ENCODE results near the gene OR1E2.
"Not testable (repeated sequence)": the region's sequence is repeated elsewhere in the genome, so short reads cannot be mapped to it uniquely, and the experiment has no call there.

Gene OR1E2

GRCh38 chr17:3440451-3440850 lies 6.8 kb upstream of the OR1E2 start:
- Histone ChIP-seq H3K27me3 (ENCODE audit: low read depth, low read length) (no peaks in the 10 kb centered on the region), H3K9me3 (ENCODE audit: insufficient read depth, low read length) (no peaks in the 10 kb centered on the region), H3K4me1 (ENCODE audit: low read length) (no peaks in the 10 kb centered on the region), H3K9ac (ENCODE audit: low read length) (no peak overlapping the region), H4K20me1 (ENCODE audit: insufficient read depth, low read length) (no peaks in the 10 kb centered on the region), H3K79me2 (ENCODE audit: low read length) (no peaks in the 10 kb centered on the region), H3K4me2 (ENCODE audit: low read length) (no peak overlapping the region), H3K27ac (ENCODE audit: low read length) (no peak overlapping the region), H3K36me3 (replicated peaks; ENCODE audit: low read depth, low read length) (no peaks in the 10 kb centered on the region), H2AFZ (ENCODE audit: low read depth, low read length) (no peak overlapping the region), H3K4me3 (ENCODE audit: low read length) (no peak overlapping the region)
- TF ChIP-seq, protein P1, sequence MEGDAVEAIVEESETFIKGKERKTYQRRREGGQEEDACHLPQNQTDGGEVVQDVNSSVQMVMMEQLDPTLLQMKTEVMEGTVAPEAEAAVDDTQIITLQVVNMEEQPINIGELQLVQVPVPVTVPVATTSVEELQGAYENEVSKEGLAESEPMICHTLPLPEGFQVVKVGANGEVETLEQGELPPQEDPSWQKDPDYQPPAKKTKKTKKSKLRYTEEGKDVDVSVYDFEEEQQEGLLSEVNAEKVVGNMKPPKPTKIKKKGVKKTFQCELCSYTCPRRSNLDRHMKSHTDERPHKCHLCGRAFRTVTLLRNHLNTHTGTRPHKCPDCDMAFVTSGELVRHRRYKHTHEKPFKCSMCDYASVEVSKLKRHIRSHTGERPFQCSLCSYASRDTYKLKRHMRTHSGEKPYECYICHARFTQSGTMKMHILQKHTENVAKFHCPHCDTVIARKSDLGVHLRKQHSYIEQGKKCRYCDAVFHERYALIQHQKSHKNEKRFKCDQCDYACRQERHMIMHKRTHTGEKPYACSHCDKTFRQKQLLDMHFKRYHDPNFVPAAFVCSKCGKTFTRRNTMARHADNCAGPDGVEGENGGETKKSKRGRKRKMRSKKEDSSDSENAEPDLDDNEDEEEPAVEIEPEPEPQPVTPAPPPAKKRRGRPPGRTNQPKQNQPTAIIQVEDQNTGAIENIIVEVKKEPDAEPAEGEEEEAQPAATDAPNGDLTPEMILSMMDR (IDR thresholded peaks at IDR 0.05; ENCODE audit: low read depth, low read length), result no peak
- no peak for TF ChIP-seq EZH2phosphoT487 (IDR thresholded peaks at IDR 0.05; ENCODE audit: low read depth)

DNA sequence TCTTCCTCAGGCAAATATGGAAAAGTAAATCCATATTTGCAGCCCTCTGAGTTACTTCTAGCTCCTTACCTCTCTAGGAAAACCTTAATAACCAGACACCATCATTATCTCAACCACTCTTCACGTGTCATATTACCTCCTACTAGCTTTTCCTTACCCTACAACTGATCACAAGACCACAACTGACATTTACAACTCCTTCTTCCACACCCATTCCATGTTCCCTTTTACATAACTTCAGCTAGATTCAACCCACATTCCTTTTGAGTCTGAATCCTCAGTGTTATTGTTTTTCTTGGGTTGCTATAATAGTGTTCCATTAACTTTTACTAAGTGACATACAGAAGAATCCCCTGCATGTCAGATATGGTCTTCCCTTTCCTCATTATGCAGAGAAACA lies 4.7 kb upstream of the OR1E2 start:
- TF ChIP-seq EZH2phosphoT487 (IDR thresholded peaks at IDR 0.05; ENCODE audit: low read depth), result no peak
- TF ChIP-seq, protein P1 (IDR thresholded peaks at IDR 0.05; ENCODE audit: low read depth, low read length), result no peak
- Histone ChIP-seq H3K4me1 (ENCODE audit: low read length) (no peaks in the 10 kb centered on the region), H3K27me3 (ENCODE audit: low read depth, low read length) (no peaks in the 10 kb centered on the region), H3K27ac (ENCODE audit: low read length) (no peak overlapping the region), H3K36me3 (replicated peaks; ENCODE audit: low read depth, low read length) (no peaks in the 10 kb centered on the region), H3K9me3 (ENCODE audit: insufficient read depth, low read length) (no peaks in the 10 kb centered on the region), H4K20me1 (ENCODE audit: insufficient read depth, low read length) (no peaks in the 10 kb centered on the region), H3K79me2 (ENCODE audit: low read length) (no peaks in the 10 kb centered on the region), H2AFZ (ENCODE audit: low read depth, low read length) (no peak overlapping the region), H3K4me3 (ENCODE audit: low read length) (no peak overlapping the region), H3K4me2 (ENCODE audit: low read length) (no peak overlapping the region), H3K9ac (ENCODE audit: low read length) (no peak overlapping the region)

- H2AFZ ChIP-seq (ENCODE audit: low read depth, low read length); H3K36me3 ChIP-seq (replicated peaks; ENCODE audit: low read depth, low read length); H3K4me3 ChIP-seq (ENCODE audit: low read length); H3K27ac ChIP-seq (ENCODE audit: low read length); H3K27me3 ChIP-seq (ENCODE audit: low read depth, low read length); H3K9ac ChIP-seq (ENCODE audit: low read length); H3K4me2 ChIP-seq (ENCODE audit: low read length); H3K79me2 ChIP-seq (ENCODE audit: low read length); H3K4me1 ChIP-seq (ENCODE audit: low read length); H4K20me1 ChIP-seq (ENCODE audit: insufficient read depth, low read length); H3K9me3 ChIP-seq (ENCODE audit: insufficient read depth, low read length): not testable (repeated sequence)
These were observed 426 bp downstream of the OR1E2 start for GRCh38 chr17:3433215-3433614.

DNA sequence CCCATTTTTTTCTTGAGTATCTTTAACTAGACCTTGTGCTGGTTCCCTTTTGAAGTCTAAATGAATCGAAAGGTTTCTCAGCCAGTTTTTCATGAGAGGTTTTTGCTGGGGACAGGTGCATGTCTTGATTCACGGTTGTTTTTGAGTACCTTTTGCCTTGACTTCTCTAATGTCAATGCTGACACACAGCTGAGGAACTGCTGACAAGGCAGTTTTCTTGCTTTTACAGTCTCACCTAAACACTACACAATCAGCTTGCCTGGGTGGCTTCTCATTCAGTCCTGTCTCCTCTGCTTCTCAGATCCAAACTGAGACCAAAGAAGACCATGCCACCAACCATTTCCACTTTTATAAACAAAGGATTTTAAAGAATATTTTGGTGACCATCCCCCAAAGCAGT lies 15.4 kb downstream of the OR1E2 start:
- Histone ChIP-seq H3K27me3 (ENCODE audit: low read depth, low read length) (no peaks in the 10 kb centered on the region), H3K4me1 (ENCODE audit: low read length) (no peaks in the 10 kb centered on the region), H2AFZ (ENCODE audit: low read depth, low read length) (no peak overlapping the region), H3K9me3 (ENCODE audit: insufficient read depth, low read length) (no peaks in the 10 kb centered on the region), H3K36me3 (replicated peaks; ENCODE audit: low read depth, low read length) (no peaks in the 10 kb centered on the region), H3K79me2 (ENCODE audit: low read length) (no peaks in the 10 kb centered on the region), H3K4me2 (ENCODE audit: low read length) (no peak overlapping the region), H3K9ac (ENCODE audit: low read length) (no peak overlapping the region), H4K20me1 (ENCODE audit: insufficient read depth, low read length) (no peaks in the 10 kb centered on the region), H3K4me3 (ENCODE audit: low read length) (no peak overlapping the region), H3K27ac (ENCODE audit: low read length) (no peak overlapping the region)
- TF ChIP-seq, protein P1 (IDR thresholded peaks at IDR 0.05; ENCODE audit: low read depth, low read length), result no peak
- TF ChIP-seq EZH2phosphoT487 (IDR thresholded peaks at IDR 0.05; ENCODE audit: low read depth), result no peak

DNA sequence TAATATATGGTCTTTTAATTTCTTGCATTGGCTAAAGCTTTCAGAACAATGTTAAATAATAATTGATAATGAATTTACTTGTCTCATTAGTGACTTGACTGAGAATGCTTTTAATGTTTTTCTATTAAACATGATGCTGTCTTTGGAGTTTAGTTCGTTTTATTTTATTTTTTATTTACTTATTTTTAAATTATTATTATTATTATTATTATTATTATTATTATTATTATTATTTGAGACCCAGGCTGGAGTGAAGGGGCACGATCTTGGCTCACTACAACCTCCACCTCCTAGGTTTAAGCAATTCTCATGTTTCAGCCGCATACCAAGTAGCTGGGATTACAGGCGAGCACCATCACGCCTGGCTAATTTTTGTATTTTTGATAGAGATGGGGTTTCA lies 18.0 kb downstream of the OR1E2 start:
- Histone ChIP-seq H3K4me3 (ENCODE audit: low read length) (no peak overlapping the region), H4K20me1 (ENCODE audit: insufficient read depth, low read length) (no peaks in the 10 kb centered on the region), H3K9ac (ENCODE audit: low read length) (no peak overlapping the region), H3K4me1 (ENCODE audit: low read length) (no peaks in the 10 kb centered on the region), H3K9me3 (ENCODE audit: insufficient read depth, low read length) (no peaks in the 10 kb centered on the region), H3K27me3 (ENCODE audit: low read depth, low read length) (no peaks in the 10 kb centered on the region), H3K36me3 (replicated peaks; ENCODE audit: low read depth, low read length) (no peaks in the 10 kb centered on the region), H2AFZ (ENCODE audit: low read depth, low read length) (no peak overlapping the region), H3K79me2 (ENCODE audit: low read length) (no peaks in the 10 kb centered on the region), H3K4me2 (ENCODE audit: low read length) (no peak overlapping the region), H3K27ac (ENCODE audit: low read length) (no peak overlapping the region)
- no peak for TF ChIP-seq EZH2phosphoT487 (IDR thresholded peaks at IDR 0.05; ENCODE audit: low read depth)
- TF ChIP-seq, protein P1 (IDR thresholded peaks at IDR 0.05; ENCODE audit: low read depth, low read length), result no peak

DNA sequence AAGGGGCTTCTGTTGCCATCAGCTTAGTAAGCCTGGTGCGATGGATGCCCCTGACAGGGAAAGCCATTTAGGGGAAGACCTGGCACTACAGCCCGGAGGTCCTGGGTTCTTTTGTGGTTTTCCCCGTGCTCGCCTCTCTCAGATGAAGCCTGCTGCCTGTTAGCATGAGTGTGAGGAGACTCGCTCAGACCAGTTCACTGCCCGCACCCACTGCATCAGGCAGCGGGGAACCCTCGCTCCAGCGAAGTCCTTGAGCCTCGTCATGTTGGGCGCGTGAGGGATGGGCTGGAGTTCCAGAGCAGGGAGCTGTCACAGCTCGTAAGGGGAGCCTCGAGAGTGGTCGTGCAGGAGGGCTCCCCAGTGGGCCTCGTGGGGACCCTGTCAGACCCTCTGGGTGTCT lies 21.4 kb downstream of the OR1E2 start:
- H3K27ac ChIP-seq (ENCODE audit: low read length), result not testable (repeated sequence)

More for the DNA sequence above, 21.4 kb downstream of the OR1E2 start:
- not testable (repeated sequence) for H3K4me2 ChIP-seq (ENCODE audit: low read length); H4K20me1 ChIP-seq (ENCODE audit: insufficient read depth, low read length); H3K9ac ChIP-seq (ENCODE audit: low read length); H3K4me3 ChIP-seq (ENCODE audit: low read length); H3K9me3 ChIP-seq (ENCODE audit: insufficient read depth, low read length); H2AFZ ChIP-seq (ENCODE audit: low read depth, low read length); H3K4me1 ChIP-seq (ENCODE audit: low read length); H3K79me2 ChIP-seq (ENCODE audit: low read length); H3K27me3 ChIP-seq (ENCODE audit: low read depth, low read length); H3K36me3 ChIP-seq (replicated peaks; ENCODE audit: low read depth, low read length)

Data from OCI-LY3 (cell line).